AG20443 (cell line): ENCODE data around the gene SMARCA5.
"Not testable (repeated sequence)": the region's sequence is repeated elsewhere in the genome, so short reads cannot be mapped to it uniquely, and the experiment has no call there.

Source experiments
- DNase-seq: peaks from one replicate; pipeline ENCODE4 v3.0.0; 2012; ENCODE audit warnings: low spot score, mixed read lengths

Gene SMARCA5

GRCh38 chr4:143513314-143514168 lies at the start of gene SMARCA5:
Gene SMARCA5, plus strand, starts transcription at chr4:143513702. Its CDS starts 223 bp downstream, at chr4:143513925.
- DNase-seq, result peak; percentile 99

GRCh38 chr4:143473334-143474126 lies 40.0 kb upstream of the SMARCA5 start:
- DNase-seq, result no peak

- DNase-seq, result no peak
Observed at GRCh38 chr4:143477487-143477886, 36.0 kb upstream of the SMARCA5 start.

GRCh38 chr4:143481361-143481760 lies 32.1 kb upstream of the SMARCA5 start:
- DNase-seq, result no peak

- DNase-seq, result peak; percentile 65
Observed at GRCh38 chr4:143482840-143483239, 30.7 kb upstream of the SMARCA5 start.

- no peak for DNase-seq
Observed at GRCh38 chr4:143486314-143486713, 27.2 kb upstream of the SMARCA5 start.

- no peak for DNase-seq
Observed at GRCh38 chr4:143488687-143489086, 24.8 kb upstream of the SMARCA5 start.

- DNase-seq, result no peak
Observed at GRCh38 chr4:143489106-143489505, 24.4 kb upstream of the SMARCA5 start.

- no peak for DNase-seq
Observed at GRCh38 chr4:143498021-143498420, 15.5 kb upstream of the SMARCA5 start.

GRCh38 chr4:143502231-143502630 lies 11.3 kb upstream of the SMARCA5 start:
- DNase-seq, result no peak

GRCh38 chr4:143506031-143506430 lies 7.5 kb upstream of the SMARCA5 start:
- no peak for DNase-seq

GRCh38 chr4:143511906-143512305 lies 1.6 kb upstream of the SMARCA5 start:
- DNase-seq, result no peak

GRCh38 chr4:143512978-143513313 lies 556 bp upstream of the SMARCA5 start:
- DNase-seq, result no peak

GRCh38 chr4:143514169-143514495 lies 630 bp downstream of the SMARCA5 start:
- DNase-seq, result no peak

GRCh38 chr4:143514497-143514896 lies 995 bp downstream of the SMARCA5 start:
- DNase-seq, result peak; percentile 62

- no peak for DNase-seq
Observed at GRCh38 chr4:143514901-143515300, 1.4 kb downstream of the SMARCA5 start.

GRCh38 chr4:143515905-143516304 lies 2.4 kb downstream of the SMARCA5 start:
- DNase-seq, result no peak

- no peak for DNase-seq
Observed at GRCh38 chr4:143517764-143518163, 4.3 kb downstream of the SMARCA5 start.

- DNase-seq, result no peak
Observed at GRCh38 chr4:143524211-143524610, 10.7 kb downstream of the SMARCA5 start.

GRCh38 chr4:143528046-143528445 lies 14.5 kb downstream of the SMARCA5 start:
- DNase-seq, result not testable (repeated sequence)

GRCh38 chr4:143531380-143531779 lies 17.9 kb downstream of the SMARCA5 start:
- DNase-seq, result peak; percentile 10

- DNase-seq, result no peak
Observed at GRCh38 chr4:143531788-143532491, 18.4 kb downstream of the SMARCA5 start.
